Measurements from ENCODE around the gene API5. TPM values are rescaled to one million over a fixed set of nuclear protein-coding genes. Genes with fewer than 3 reads are reported as not detected.

The API5 gene
- total and polyA plus RNA-seq, 2 donors (not counting 1 experiment from before 2014, with no cell fraction given): 62.9 to 98.6 TPM

- Histone ChIP-seq H3K9me3 (ENCODE audit: control insufficient read depth, insufficient read depth, low read depth, low read length) (no peaks in the 10 kb centered on the region), H3K79me2 (ENCODE audit: control insufficient read depth, insufficient read depth, low read length) (no peaks in the 10 kb centered on the region), H2AFZ (ENCODE audit: low read length) (no peak overlapping the region), H3K36me3 (ENCODE audit: control insufficient read depth, insufficient read depth, low read length) (peaks cover 2% of the 10 kb centered on the region), H4K20me1 (ENCODE audit: control insufficient read depth, extremely low read depth, insufficient read depth, low read length) (no peaks in the 10 kb centered on the region), H3K9ac (ENCODE audit: insufficient read depth, low read length) (no peak overlapping the region), H3K27ac (ENCODE audit: insufficient read depth, low read length) (no peak overlapping the region), H3K4me1 (ENCODE audit: control insufficient read depth, extremely low read depth, insufficient read depth, low read length) (no peaks in the 10 kb centered on the region), H3K4me2 (ENCODE audit: extremely low read depth, insufficient read depth, low read length) (no peak overlapping the region), H3K27me3 (ENCODE audit: control insufficient read depth, insufficient read depth, low read length) (no peaks in the 10 kb centered on the region), H3K4me3 (replicated peaks in 1 of 4; ENCODE audit: control extremely low read depth in 1 of 4, insufficient read depth in 1 of 4, low read depth in 3 of 4, low read length in 4 of 4) (no peak overlapping the region)
- TF ChIP-seq EZH2 (IDR thresholded peaks at IDR 0.05; ENCODE audit: low read length, missing control alignments) (no peak), CTCF (conservative IDR thresholded peaks at IDR 0.05 in 1 of 2, IDR thresholded peaks at IDR 0.05 in 1 of 2; ENCODE audit: low read depth in 1 of 2, low read length in 2 of 2) (no peak)
- no peak for DNase-seq (ENCODE audit: low read depth in 2 of 2)
Observed at GRCh38 chr11:43392713-43393112, 80.9 kb downstream of the API5 start.

GRCh38 chr11:43393765-43394355, 82.1 kb downstream of the API5 start:
- H3K4me1 ChIP-seq (ENCODE audit: control insufficient read depth, extremely low read depth, insufficient read depth, low read length): no peaks in the 10 kb centered on the region
- no peak overlapping the region for H3K27ac ChIP-seq (ENCODE audit: insufficient read depth, low read length)
- TF ChIP-seq EZH2 (IDR thresholded peaks at IDR 0.05; ENCODE audit: low read length, missing control alignments) (no peak), CTCF (conservative IDR thresholded peaks at IDR 0.05 in 1 of 2, IDR thresholded peaks at IDR 0.05 in 1 of 2; ENCODE audit: low read depth in 1 of 2, low read length in 2 of 2) (no peak)
- no peaks in the 10 kb centered on the region for H4K20me1 ChIP-seq (ENCODE audit: control insufficient read depth, extremely low read depth, insufficient read depth, low read length)
- H2AFZ ChIP-seq (ENCODE audit: low read length): no peak overlapping the region
- H3K9me3 ChIP-seq (ENCODE audit: control insufficient read depth, insufficient read depth, low read depth, low read length): no peaks in the 10 kb centered on the region
- H3K4me3 ChIP-seq (replicated peaks in 1 of 4; ENCODE audit: control extremely low read depth in 1 of 4, insufficient read depth in 1 of 4, low read depth in 3 of 4, low read length in 4 of 4): no peak overlapping the region
- H3K79me2 ChIP-seq (ENCODE audit: control insufficient read depth, insufficient read depth, low read length): no peaks in the 10 kb centered on the region
- H3K27me3 ChIP-seq (ENCODE audit: control insufficient read depth, insufficient read depth, low read length): no peaks in the 10 kb centered on the region
- H3K36me3 ChIP-seq (ENCODE audit: control insufficient read depth, insufficient read depth, low read length): peaks cover 2% of the 10 kb centered on the region
- no peak overlapping the region for H3K9ac ChIP-seq (ENCODE audit: insufficient read depth, low read length)
- peak; percentile 20 to 33 for DNase-seq (ENCODE audit: low read depth in 2 of 2)
- no peak overlapping the region for H3K4me2 ChIP-seq (ENCODE audit: extremely low read depth, insufficient read depth, low read length)

Other genes with a start within 250 kb of the API5 start
- 108 and 129 TPM in 2 replicates for gene TTC17, start 46.9 kb downstream of the API5 start, total RNA-seq
- 48.4 and 72.3 TPM in 2 replicates for gene TTC17, start 46.9 kb downstream of the API5 start, polyA plus RNA-seq

Measured in fibroblast of lung (primary cell).